Fibroblast of lung (primary cell): ENCODE results near the gene TGFB1I1. TPM values are rescaled to one million over a fixed set of nuclear protein-coding genes. Genes with fewer than 3 reads are reported as not detected.

Source experiments
- DNase-seq, 2 donors: peaks; one replicate each; pipeline versions ENCODE4 v3.0.0 to v3.0.0-alpha.2; 2010; ENCODE audit warnings: low read depth in 2 of 2
- H2AFZ ChIP-seq: 2 replicates; pipeline ENCODE4 v1.5.1; 2012; ENCODE audit warnings: low read length, control low read depth, inconsistent platforms
- H3K27ac ChIP-seq: 2 replicates; pipeline ENCODE4 v1.5.1; 2011; ENCODE audit warnings: low read length, control low read depth; ENCODE audit not compliant: insufficient read depth
- H3K27me3 ChIP-seq: 2 replicates; pipeline ENCODE4 v1.5.1; 2011; ENCODE audit warnings: mild to moderate bottlenecking, low read length; ENCODE audit not compliant: control insufficient read depth, insufficient read depth
- H3K36me3 ChIP-seq: 2 replicates; pipeline ENCODE4 v1.5.1; 2011; ENCODE audit warnings: low read length; ENCODE audit not compliant: control insufficient read depth, insufficient read depth
- H3K4me1 ChIP-seq: 2 replicates; pipeline ENCODE4 v1.5.1; 2011; ENCODE audit warnings: low read length; ENCODE audit not compliant: control insufficient read depth, insufficient read depth; ENCODE audit errors: extremely low read depth
- H3K4me2 ChIP-seq: 2 replicates; pipeline ENCODE4 v1.5.1; 2011; ENCODE audit warnings: low read length, control low read depth; ENCODE audit not compliant: insufficient read depth; ENCODE audit errors: extremely low read depth
- H3K4me3 ChIP-seq, 4 experiments: fragments of 200-600 bp in 1 of 4; sonication (generic) in 1 of 4; replicated peaks in 1 of 4; 2 replicates each; pipeline ENCODE4 v1.5.1; 2011 to 2016; ENCODE audit warnings: low read length in 4 of 4, low read depth in 3 of 4, mild to moderate bottlenecking in 3 of 4, control low read depth in 2 of 4, inconsistent platforms in 1 of 4, mixed read lengths in 1 of 4; ENCODE audit not compliant: insufficient read depth in 1 of 4; ENCODE audit errors: control extremely low read depth in 1 of 4
- H3K79me2 ChIP-seq: 2 replicates; pipeline ENCODE4 v1.5.1; 2012; ENCODE audit warnings: mild to moderate bottlenecking, low read length, inconsistent platforms; ENCODE audit not compliant: control insufficient read depth, insufficient read depth
- H3K9ac ChIP-seq: 2 replicates; pipeline ENCODE4 v1.5.1; 2011; ENCODE audit warnings: mild to moderate bottlenecking, low read length, control low read depth; ENCODE audit not compliant: insufficient read depth
- H3K9me3 ChIP-seq: 2 replicates; pipeline ENCODE4 v1.5.1; 2012; ENCODE audit warnings: low read depth, low read length; ENCODE audit not compliant: control insufficient read depth, insufficient read depth
- H4K20me1 ChIP-seq: 2 replicates; pipeline ENCODE4 v1.5.1; 2011; ENCODE audit warnings: low read length; ENCODE audit not compliant: control insufficient read depth, insufficient read depth; ENCODE audit errors: extremely low read depth
- EZH2 ChIP-seq: IDR thresholded peaks from 2 replicates; pipeline ENCODE4 v1.5.1; 2012; ENCODE audit warnings: low read length, control low read depth, mild to moderate bottlenecking; ENCODE audit errors: missing control alignments
- polyA plus RNA-seq, 2 donors: library from polyadenylated mRNA; depleted of rRNA in 1 of 2; stranded (reverse) in 1 of 2; unstranded in 1 of 2; fragments of >200 nt; gene quantifications; 2 replicates each; pipeline ENCODE4 v1.2.1, GENCODE V29; 2011 to 2012; ENCODE audit warnings: missing spikeins in 1 of 2
- total RNA-seq: library from RNA; depleted of rRNA; stranded (reverse); fragments of >200 nt; gene quantifications from 2 replicates; pipeline ENCODE4 v1.2.1, GENCODE V29; 2014
- TF ChIP-seq, protein P1 (sequence below), 2 donors: IDR thresholded peaks in 1 of 2; conservative IDR thresholded peaks in 1 of 2; 1 replicate in 1 of 2; 2 replicates in 1 of 2; pipeline ENCODE4 v1.5.1; 2011 to 2012; ENCODE audit warnings: low read length in 2 of 2, control low read depth in 1 of 2, inconsistent platforms in 1 of 2, low read depth in 1 of 2, mild to moderate bottlenecking in 1 of 2

Gene TGFB1I1
- total and polyA plus RNA-seq, 2 donors (not counting 1 experiment from before 2014, with no cell fraction given) = 46.9 to 94.3 TPM

DNA sequence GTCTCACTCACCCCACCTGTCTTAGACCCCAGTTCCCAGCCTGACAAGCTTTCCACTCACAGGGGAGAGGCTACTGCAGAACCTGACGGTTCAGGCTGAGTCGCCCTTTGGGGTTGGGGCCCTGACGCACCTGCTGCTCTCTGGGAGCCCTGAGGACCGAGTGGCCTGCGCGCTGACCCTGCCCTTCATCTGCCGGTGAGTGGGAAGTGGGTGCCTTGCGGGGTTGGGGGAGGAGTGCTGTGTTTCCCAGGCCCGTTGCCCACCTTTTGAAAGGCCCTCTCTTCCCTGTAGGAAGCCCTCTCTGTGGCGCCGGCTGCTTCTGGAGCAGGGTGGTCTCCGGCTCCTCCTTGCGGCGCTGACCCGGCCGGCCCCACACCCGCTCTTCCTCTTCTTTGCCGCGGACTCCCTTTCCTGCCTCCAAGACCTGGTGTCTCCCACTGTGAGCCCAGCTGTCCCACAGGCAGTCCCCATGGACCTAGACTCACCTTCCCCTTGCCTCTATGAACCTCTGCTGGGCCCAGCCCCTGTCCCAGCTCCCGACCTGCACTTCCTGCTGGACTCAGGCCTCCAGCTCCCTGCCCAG, 6.1 kb upstream of the TGFB1I1 start:
- H3K9me3 ChIP-seq = no peaks in the 10 kb centered on the region
- no peaks in the 10 kb centered on the region for H4K20me1 ChIP-seq
- no peak overlapping the region for H2AFZ ChIP-seq
- H3K4me2 ChIP-seq = no peak overlapping the region
- peaks cover 2% of the 10 kb centered on the region for H3K4me1 ChIP-seq
- no peaks in the 10 kb centered on the region for H3K27me3 ChIP-seq
- no peaks in the 10 kb centered on the region for H3K79me2 ChIP-seq
- peaks cover 22% of the 10 kb centered on the region for H3K36me3 ChIP-seq
- no peak overlapping the region for H3K4me3 ChIP-seq
- no peak for DNase-seq
- TF ChIP-seq EZH2 = no peak
- no peak overlapping the region for H3K9ac ChIP-seq
- no peak overlapping the region for H3K27ac ChIP-seq

DNA sequence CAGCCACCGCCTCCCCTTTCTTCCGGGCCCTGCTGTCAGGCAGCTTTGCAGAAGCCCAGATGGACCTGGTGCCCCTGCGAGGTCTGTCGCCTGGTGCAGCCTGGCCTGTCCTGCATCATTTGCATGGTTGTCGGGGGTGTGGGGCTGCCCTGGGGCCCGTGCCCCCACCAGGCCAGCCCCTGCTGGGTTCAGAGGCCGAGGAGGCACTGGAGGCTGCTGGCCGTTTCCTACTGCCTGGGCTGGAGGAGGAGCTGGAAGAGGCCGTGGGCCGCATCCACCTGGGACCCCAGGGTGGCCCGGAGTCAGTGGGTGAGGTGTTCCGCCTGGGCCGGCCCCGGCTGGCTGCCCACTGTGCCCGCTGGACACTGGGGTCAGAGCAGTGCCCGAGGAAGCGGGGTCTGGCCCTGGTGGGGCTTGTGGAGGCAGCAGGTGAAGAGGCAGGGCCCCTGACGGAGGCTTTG, 5.5 kb upstream of the TGFB1I1 start:
- Histone ChIP-seq H3K4me3 (no peak overlapping the region), H3K9ac (no peak overlapping the region), H3K36me3 (peaks cover 22% of the 10 kb centered on the region), H2AFZ (no peak overlapping the region), H3K79me2 (peaks cover 3% of the 10 kb centered on the region), H3K4me2 (no peak overlapping the region), H3K27me3 (no peaks in the 10 kb centered on the region), H3K9me3 (no peaks in the 10 kb centered on the region), H4K20me1 (no peaks in the 10 kb centered on the region), H3K27ac (no peak overlapping the region), H3K4me1 (peaks cover 6% of the 10 kb centered on the region)
- no peak for DNase-seq
- TF ChIP-seq, protein P1, sequence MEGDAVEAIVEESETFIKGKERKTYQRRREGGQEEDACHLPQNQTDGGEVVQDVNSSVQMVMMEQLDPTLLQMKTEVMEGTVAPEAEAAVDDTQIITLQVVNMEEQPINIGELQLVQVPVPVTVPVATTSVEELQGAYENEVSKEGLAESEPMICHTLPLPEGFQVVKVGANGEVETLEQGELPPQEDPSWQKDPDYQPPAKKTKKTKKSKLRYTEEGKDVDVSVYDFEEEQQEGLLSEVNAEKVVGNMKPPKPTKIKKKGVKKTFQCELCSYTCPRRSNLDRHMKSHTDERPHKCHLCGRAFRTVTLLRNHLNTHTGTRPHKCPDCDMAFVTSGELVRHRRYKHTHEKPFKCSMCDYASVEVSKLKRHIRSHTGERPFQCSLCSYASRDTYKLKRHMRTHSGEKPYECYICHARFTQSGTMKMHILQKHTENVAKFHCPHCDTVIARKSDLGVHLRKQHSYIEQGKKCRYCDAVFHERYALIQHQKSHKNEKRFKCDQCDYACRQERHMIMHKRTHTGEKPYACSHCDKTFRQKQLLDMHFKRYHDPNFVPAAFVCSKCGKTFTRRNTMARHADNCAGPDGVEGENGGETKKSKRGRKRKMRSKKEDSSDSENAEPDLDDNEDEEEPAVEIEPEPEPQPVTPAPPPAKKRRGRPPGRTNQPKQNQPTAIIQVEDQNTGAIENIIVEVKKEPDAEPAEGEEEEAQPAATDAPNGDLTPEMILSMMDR (conservative IDR thresholded peaks at IDR 0.05 in 1 of 2, IDR thresholded peaks at IDR 0.05 in 1 of 2; ENCODE audit: low read depth in 1 of 2, low read length in 2 of 2) = no peak
- no peak for TF ChIP-seq EZH2

DNA sequence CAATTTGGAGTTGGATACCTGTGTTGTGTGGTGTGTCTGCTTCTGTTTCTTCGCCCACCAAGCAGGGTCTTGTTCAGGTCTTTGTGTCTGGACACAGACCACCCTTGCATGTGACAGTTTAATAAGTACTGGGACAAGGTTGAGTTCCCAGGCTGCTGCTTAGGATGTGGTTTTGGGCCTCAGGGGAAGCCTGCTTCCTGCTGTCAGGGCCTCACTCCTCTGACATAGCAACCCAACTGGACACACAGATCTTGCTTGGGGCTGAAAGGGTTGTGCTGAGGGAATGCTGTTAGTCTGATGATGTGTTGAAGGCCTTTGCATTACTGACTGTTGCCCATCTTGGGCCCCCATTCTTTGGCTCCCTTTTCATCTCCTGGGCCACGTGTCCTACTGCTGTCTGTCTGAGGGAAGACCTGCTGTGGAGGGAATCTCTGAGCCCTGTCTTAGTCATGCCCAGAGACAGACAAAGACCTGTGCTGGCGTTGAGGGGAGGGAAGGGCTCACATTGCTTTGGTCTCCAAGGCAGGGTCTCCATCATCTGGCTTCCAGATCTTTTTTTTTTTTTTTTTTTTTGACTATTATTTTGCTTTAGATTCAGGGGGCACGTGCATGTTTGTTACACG, 4.7 kb upstream of the TGFB1I1 start:
- DNase-seq = no peak
- peaks cover 3% of the 10 kb centered on the region for H3K79me2 ChIP-seq
- TF ChIP-seq, protein P1 (conservative IDR thresholded peaks at IDR 0.05 in 1 of 2, IDR thresholded peaks at IDR 0.05 in 1 of 2; ENCODE audit: low read depth in 1 of 2, low read length in 2 of 2) = no peak
- TF ChIP-seq EZH2 = no peak
- H3K36me3 ChIP-seq = peaks cover 17% of the 10 kb centered on the region
- H3K4me2 ChIP-seq = no peak overlapping the region
- no peaks in the 10 kb centered on the region for H3K9me3 ChIP-seq
- H2AFZ ChIP-seq = no peak overlapping the region
- H3K4me3 ChIP-seq = no peak overlapping the region
- H4K20me1 ChIP-seq = no peaks in the 10 kb centered on the region
- peaks cover 6% of the 10 kb centered on the region for H3K4me1 ChIP-seq
- no peak overlapping the region for H3K27ac ChIP-seq
- H3K9ac ChIP-seq = no peak overlapping the region
- H3K27me3 ChIP-seq = no peaks in the 10 kb centered on the region
